Thoracic aorta (tissue), 2 donors: ENCODE measurements around the gene PAIP1. TPM values are rescaled to one million over a fixed set of nuclear protein-coding genes. Genes with fewer than 3 reads are reported as not detected.
"Not testable (repeated sequence)": the region's sequence is repeated elsewhere in the genome, so short reads cannot be mapped to it uniquely, and the experiment has no call there.

Experiments
- ATAC-seq: fragments of 150-250 bp; one replicate; pipeline ENCODE4 v1.8.0; 2017; ENCODE audit warnings: low read depth; ENCODE audit not compliant: insufficient number of reproducible peaks, low FRiP score
- DNase-seq: peaks from one replicate; pipeline ENCODE4 v3.0.0-alpha.2; 2020; ENCODE audit warnings: low spot score
- H3K27ac ChIP-seq, 2 donors: fragments of 200-600 bp; sonication (generic); 1 replicate in 1 of 2; 2 replicates in 1 of 2; pipeline ENCODE4 v1.5.1; 2016; ENCODE audit warnings: mild to moderate bottlenecking in 2 of 2, moderate library complexity in 2 of 2
- H3K27me3 ChIP-seq: fragments of 200-600 bp; sonication (generic); replicated peaks from 2 replicates; pipeline ENCODE4 v1.6.0; 2016; ENCODE audit warnings: mild to moderate bottlenecking; ENCODE audit not compliant: insufficient read depth
- H3K36me3 ChIP-seq: fragments of 200-600 bp; sonication (generic); one replicate; pipeline ENCODE4 v1.5.1; 2016
- H3K4me1 ChIP-seq, 2 donors: fragments of 200-600 bp; sonication (generic); 1 replicate in 1 of 2; 2 replicates in 1 of 2; pipeline versions ENCODE4 v1.5.1 to v1.6.0; 2016; ENCODE audit warnings: low read depth in 2 of 2, mild to moderate bottlenecking in 1 of 2; ENCODE audit not compliant: control insufficient read depth in 1 of 2
- H3K4me3 ChIP-seq: fragments of 200-600 bp; sonication (generic); 2 replicates; pipeline ENCODE4 v1.5.1; 2016; ENCODE audit warnings: mild to moderate bottlenecking
- H3K9me3 ChIP-seq: fragments of 200-600 bp; sonication (generic); 2 replicates; pipeline ENCODE4 v1.5.1; 2016
- total RNA-seq, 2 donors: library from RNA; depleted of rRNA; stranded (reverse); fragments of >200 nt; gene quantifications; one replicate each; pipeline versions ENCODE4 v1.1.0 to v1.2.3, GENCODE V29; 2016
- TF ChIP-seq, protein P1 (sequence below): fragments of 200-600 bp; sonication (generic); IDR thresholded peaks from one replicate; pipeline ENCODE4 v1.5.1; 2019; ENCODE audit warnings: antibody characterized with exemption

Gene PAIP1
- total RNA-seq, 2 donors from 2014 or later, result 74.1 to 81.6 TPM

DNA sequence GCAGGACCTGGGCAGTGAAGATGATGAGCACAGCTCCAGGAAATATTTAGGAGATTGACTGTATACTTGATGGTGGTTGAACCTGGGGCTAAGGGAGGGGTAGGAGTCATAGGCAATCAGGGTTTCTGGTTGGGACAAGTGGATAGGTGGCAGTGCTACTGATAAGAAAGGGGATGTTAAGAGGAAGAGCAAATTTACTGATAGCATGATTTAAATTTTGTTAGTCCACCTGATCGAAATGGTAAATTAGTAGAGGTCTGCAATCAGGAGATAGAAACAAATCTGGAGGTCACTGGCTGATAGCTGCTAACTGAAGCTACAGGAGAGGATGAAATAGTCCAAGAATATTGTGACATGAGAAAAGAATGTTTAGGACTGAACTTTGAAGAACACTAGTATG, 36.3 kb downstream of the PAIP1 start:
- Histone ChIP-seq H3K27me3 (no peaks in the 10 kb centered on the region), H3K36me3 (peaks cover 14% of the 10 kb centered on the region), H3K4me3 (no peak overlapping the region), H3K4me1 (peaks cover 0 to 2% of the 10 kb centered on the region in 2 donors), H3K27ac (no peak overlapping the region), H3K9me3 (no peaks in the 10 kb centered on the region)
- DNase-seq, result no peak
- ATAC-seq, result no peak
- TF ChIP-seq, protein P1, sequence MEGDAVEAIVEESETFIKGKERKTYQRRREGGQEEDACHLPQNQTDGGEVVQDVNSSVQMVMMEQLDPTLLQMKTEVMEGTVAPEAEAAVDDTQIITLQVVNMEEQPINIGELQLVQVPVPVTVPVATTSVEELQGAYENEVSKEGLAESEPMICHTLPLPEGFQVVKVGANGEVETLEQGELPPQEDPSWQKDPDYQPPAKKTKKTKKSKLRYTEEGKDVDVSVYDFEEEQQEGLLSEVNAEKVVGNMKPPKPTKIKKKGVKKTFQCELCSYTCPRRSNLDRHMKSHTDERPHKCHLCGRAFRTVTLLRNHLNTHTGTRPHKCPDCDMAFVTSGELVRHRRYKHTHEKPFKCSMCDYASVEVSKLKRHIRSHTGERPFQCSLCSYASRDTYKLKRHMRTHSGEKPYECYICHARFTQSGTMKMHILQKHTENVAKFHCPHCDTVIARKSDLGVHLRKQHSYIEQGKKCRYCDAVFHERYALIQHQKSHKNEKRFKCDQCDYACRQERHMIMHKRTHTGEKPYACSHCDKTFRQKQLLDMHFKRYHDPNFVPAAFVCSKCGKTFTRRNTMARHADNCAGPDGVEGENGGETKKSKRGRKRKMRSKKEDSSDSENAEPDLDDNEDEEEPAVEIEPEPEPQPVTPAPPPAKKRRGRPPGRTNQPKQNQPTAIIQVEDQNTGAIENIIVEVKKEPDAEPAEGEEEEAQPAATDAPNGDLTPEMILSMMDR, result no peak

DNA sequence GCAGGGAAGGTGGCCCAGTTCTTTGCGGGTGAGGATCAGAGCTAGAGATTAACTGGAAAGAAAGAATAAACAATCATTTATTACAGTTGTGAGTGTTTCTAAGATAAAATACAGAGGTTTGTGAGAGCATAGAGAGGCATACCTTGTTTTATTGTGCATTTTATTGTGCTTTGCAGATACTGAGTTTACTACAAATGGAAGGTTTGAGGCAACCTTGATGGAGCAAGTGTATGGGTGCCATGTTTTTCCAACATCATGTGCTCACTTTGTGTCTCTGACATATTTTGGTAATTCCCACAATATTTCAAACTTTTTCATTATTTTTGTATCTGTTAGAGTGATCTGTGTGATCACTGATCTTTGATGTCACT, 41.2 kb downstream of the PAIP1 start:
- Histone ChIP-seq H3K27ac (peak overlapping the region; percentile 77 to 89), H3K9me3 (no peaks in the 10 kb centered on the region), H3K36me3 (no peaks in the 10 kb centered on the region), H3K4me3 (peak overlapping the region; percentile 83), H3K4me1 (peaks cover 7 to 14% of the 10 kb centered on the region in 2 donors), H3K27me3 (no peaks in the 10 kb centered on the region)
- TF ChIP-seq, protein P1, result no peak
- no peak for DNase-seq
- no peak for ATAC-seq

DNA sequence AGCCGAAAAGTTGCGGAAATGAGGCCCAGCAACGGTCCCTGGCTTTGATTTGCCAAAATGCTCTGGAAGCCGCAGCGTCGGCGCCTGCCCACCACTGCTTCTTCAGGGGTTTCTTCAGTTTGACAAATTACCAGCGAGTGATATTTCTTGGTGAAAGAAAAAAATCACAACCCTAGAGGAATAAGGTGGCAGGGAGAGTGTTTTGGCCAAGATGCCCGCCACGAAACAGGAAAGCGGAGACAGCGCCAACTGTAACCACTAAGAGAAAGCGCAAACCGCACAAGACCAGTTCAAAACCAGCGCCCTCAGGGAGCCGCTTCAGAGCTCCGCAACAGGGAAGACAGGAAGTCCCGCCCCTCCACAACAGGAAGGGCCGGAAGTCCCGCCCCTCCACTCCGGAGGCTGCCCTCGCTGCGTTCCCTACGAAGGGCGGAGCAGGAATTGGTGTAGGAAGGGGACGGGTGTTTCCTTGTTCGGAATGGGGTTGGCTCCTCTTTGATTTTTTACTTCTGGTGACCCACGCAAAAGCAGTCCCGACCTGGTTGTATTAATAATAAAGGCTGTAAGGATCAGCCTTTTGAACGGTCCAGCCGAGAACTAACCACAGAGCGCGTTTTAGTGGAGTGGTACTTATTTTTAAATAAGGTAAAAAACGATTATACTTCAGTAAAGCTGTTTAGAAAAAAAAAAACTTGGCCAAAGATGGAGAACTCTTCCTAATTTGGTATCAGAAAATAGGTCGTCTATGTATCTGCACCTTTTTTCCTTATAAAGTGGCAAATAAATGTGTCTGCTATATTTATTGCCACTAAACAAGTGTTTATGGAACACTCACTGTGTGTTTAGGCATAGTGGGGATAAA, 41.8 kb downstream of the PAIP1 start, which contains the start of gene C5orf34:
C5orf34 (minus strand) TSS at position 333 of the 862 bp plus-strand sequence. CDS start 5,809 bp downstream, outside the sequence.
- H3K27me3 ChIP-seq, result no peaks in the 10 kb centered on the region
- ATAC-seq (peak; percentile 91), DNase-seq (peak; percentile 92)
- no peaks in the 10 kb centered on the region for H3K9me3 ChIP-seq
- H3K27ac ChIP-seq, result peak within 1 kb of the TSS; percentile 77 to 89
- H3K36me3 ChIP-seq, result no peaks in the 10 kb centered on the region
- peaks cover 7 to 14% of the 10 kb centered on the region in 2 donors for H3K4me1 ChIP-seq
- TF ChIP-seq, protein P1, result no peak
- peak within 1 kb of the TSS; percentile 83 for H3K4me3 ChIP-seq

DNA sequence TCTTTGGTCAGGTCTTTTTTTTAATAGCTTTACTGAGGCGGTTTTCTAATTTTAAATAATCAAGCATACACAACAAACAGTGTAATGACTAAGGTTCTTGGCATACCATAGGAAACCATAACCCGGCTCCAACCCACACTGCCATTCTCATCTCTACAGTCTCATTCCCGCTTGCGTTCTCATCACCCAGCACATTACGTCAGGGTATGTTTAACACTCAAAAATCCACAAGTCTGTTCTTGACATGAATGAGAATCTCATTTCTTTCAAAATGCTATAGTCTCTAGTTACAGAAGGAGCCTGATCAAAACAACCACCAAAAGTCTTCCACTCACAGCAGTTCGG, 42.4 kb downstream of the PAIP1 start:
- DNase-seq (no peak), ATAC-seq (no peak)
- TF ChIP-seq, protein P1, result no peak
- Histone ChIP-seq H3K36me3 (no peaks in the 10 kb centered on the region), H3K27me3 (no peaks in the 10 kb centered on the region), H3K4me1 (peaks cover 7 to 14% of the 10 kb centered on the region in 2 donors), H3K9me3 (no peaks in the 10 kb centered on the region), H3K27ac (peak overlapping the region; percentile 77 to 89), H3K4me3 (peak overlapping the region; percentile 83)

DNA sequence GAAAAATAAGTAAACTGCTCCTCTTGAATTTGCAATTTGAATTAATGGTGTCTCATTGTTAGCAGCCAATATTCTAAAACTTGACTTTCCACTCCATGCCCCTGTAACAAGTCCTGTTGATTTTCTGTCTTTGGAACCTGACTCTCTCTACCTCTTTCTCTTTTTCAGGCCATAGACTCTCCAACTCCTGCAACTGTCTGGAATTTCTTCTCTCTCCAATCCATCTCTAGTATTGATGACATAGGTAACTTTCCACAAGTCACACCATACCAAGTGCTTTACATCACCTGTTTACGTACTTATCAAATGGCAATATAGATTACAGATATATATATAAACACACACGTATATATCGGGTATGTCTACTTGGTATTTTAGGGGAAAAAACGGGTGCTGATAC, 42.9 kb downstream of the PAIP1 start:
- peak overlapping the region; percentile 83 for H3K4me3 ChIP-seq
- no peak overlapping the region for H3K27ac ChIP-seq
- H3K9me3 ChIP-seq, result no peaks in the 10 kb centered on the region
- peaks cover 7 to 14% of the 10 kb centered on the region in 2 donors for H3K4me1 ChIP-seq
- ATAC-seq (no peak), DNase-seq (no peak)
- no peaks in the 10 kb centered on the region for H3K27me3 ChIP-seq
- TF ChIP-seq, protein P1, result no peak
- H3K36me3 ChIP-seq, result no peaks in the 10 kb centered on the region

DNA sequence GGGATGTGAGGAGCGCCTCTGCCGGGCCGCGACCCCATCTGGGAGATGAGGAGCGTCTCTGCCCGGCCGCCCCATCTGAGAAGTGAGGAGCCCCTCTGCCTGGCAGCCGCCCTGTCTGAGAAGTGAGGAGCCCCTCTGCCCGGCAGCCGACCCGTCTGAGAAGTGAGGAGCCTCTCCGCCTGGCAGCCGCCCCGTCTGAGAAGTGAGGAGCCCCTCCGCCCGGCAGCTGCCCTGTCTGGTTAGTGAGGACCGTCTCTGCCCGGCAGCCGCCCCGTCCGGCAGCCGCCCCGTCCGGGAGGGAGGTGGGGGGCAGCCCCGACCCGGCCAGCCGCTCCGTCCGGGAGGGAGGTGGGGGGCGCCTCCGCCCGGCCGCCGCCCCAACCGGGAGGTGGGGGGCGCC, 45.8 kb downstream of the PAIP1 start:
- not testable (repeated sequence) for H3K9me3 ChIP-seq, H3K36me3 ChIP-seq, H3K27ac ChIP-seq, ATAC-seq, H3K4me3 ChIP-seq, H3K27me3 ChIP-seq, DNase-seq
- H3K4me1 ChIP-seq, result peaks cover 7 to 14% of the 10 kb centered on the region in 2 donors
